ENCODE data around the gene FIGLA.

The FIGLA gene

DNA sequence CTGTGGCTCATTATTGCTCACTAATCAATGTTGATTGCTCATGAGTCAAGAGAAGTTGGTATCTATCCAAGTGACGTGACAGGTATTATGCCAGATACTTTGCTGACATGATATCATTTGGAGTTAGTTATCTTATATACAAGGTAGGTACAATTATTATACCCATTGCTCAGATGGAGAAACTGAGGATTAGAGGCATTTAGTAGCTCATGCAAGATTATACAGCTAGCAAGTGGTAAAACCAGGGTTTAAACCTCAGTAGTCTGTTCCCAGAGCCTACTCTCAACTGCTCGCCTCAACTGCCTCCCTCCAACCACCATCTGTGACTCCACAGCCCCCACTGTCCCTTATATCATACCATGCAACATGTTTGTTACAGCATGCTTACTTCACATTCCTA, 6.1 kb downstream of the FIGLA start:
- no peak overlapping the region for H2AK5ac ChIP-seq (ENCODE audit: low read length)
- no peak overlapping the region for H3K18ac ChIP-seq (ENCODE audit: low read length)
- no peak overlapping the region for H2BK15ac ChIP-seq (replicated peaks; ENCODE audit: low read depth)
- no peak overlapping the region for H2BK120ac ChIP-seq (ENCODE audit: low read depth, low read length)
- H3K4me2 ChIP-seq (ENCODE audit: low read length): no peak overlapping the region
- H3K9ac ChIP-seq (ENCODE audit: low read length): no peak overlapping the region
- WGBS (ENCODE audit: extremely low coverage, insufficient coverage, low lambda C conversion rate): no CpG with 5 or more reads among the region's 2 CpGs
- no peak overlapping the region for H4K5ac ChIP-seq (ENCODE audit: low read length)
- no peak overlapping the region for H3K23ac ChIP-seq (ENCODE audit: low read length)
- H3K27me3 ChIP-seq (ENCODE audit: insufficient read depth, low read length, poor library complexity): peaks cover 6% of the 10 kb centered on the region
- H4K8ac ChIP-seq (ENCODE audit: low read depth, low read length): no peak overlapping the region
- no peak overlapping the region for H3K56ac ChIP-seq (ENCODE audit: low read length)
- no peak overlapping the region for H3K4me3 ChIP-seq (ENCODE audit: low read length)
- H3K79me2 ChIP-seq (ENCODE audit: control insufficient read depth, insufficient read depth, low read length): no peaks in the 10 kb centered on the region
- H3K36me3 ChIP-seq (ENCODE audit: control insufficient read depth, insufficient read depth, low read length): no peaks in the 10 kb centered on the region
- H3K79me1 ChIP-seq (ENCODE audit: low read length): no peaks in the 10 kb centered on the region
- no peak overlapping the region for H3K4ac ChIP-seq (ENCODE audit: low read depth, low read length)
- no peak for DNase-seq
- no peaks in the 10 kb centered on the region for H3K4me1 ChIP-seq (ENCODE audit: control insufficient read depth, low read depth, low read length)
- H2BK5ac ChIP-seq (ENCODE audit: low read length): no peak overlapping the region
- no peak overlapping the region for H3K27ac ChIP-seq (ENCODE audit: low read depth, low read length)

DNA sequence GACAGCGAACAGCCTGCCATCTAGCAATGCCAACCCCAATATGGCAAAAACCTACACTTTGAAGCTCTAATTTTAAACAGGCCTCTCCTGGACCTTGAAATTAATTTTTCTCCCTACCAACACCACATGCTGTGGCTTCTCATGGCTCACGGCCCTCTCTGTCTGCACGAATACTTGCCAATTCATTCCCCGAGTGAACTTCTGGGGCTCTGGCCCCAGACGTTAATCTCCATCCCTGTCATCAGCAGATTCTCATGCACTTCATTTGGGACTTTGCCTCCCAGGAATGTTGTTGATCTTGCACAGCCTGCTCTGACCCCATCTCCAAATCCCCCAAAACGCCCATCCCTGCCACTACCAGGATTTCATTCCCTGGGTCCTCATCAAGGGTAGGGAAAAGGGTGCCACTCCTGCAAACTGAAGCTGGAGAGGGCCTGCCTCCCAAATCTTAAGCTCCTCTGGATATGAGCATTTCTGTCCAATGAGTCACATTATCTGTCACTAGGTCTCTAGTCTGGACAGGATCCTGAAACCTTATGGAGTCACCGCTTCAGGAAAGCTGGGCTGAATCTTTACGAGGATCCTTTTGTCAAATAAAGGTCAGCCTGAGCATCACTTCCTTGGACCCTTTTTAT, 10.4 kb downstream of the FIGLA start:
- Histone ChIP-seq H3K27me3 (ENCODE audit: insufficient read depth, low read length, poor library complexity) (no peaks in the 10 kb centered on the region), H3K27ac (ENCODE audit: low read depth, low read length) (no peak overlapping the region), H4K8ac (ENCODE audit: low read depth, low read length) (no peak overlapping the region), H3K4me2 (ENCODE audit: low read length) (no peak overlapping the region), H3K4ac (ENCODE audit: low read depth, low read length) (no peak overlapping the region), H3K23ac (ENCODE audit: low read length) (no peak overlapping the region), H3K56ac (ENCODE audit: low read length) (no peak overlapping the region), H4K5ac (ENCODE audit: low read length) (no peak overlapping the region), H3K79me2 (ENCODE audit: control insufficient read depth, insufficient read depth, low read length) (no peaks in the 10 kb centered on the region), H2BK5ac (ENCODE audit: low read length) (no peak overlapping the region), H2BK120ac (ENCODE audit: low read depth, low read length) (no peak overlapping the region), H3K9ac (ENCODE audit: low read length) (no peak overlapping the region), H3K4me1 (ENCODE audit: control insufficient read depth, low read depth, low read length) (no peaks in the 10 kb centered on the region), H2BK15ac (replicated peaks; ENCODE audit: low read depth) (no peak overlapping the region), H3K79me1 (ENCODE audit: low read length) (no peaks in the 10 kb centered on the region), H3K36me3 (ENCODE audit: control insufficient read depth, insufficient read depth, low read length) (no peaks in the 10 kb centered on the region), H3K18ac (ENCODE audit: low read length) (no peak overlapping the region), H3K4me3 (ENCODE audit: low read length) (no peak overlapping the region), H2AK5ac (ENCODE audit: low read length) (no peak overlapping the region)
- WGBS (ENCODE audit: extremely low coverage, insufficient coverage, low lambda C conversion rate): no CpG with 5 or more reads among the region's 8 CpGs
- DNase-seq: no peak

DNA sequence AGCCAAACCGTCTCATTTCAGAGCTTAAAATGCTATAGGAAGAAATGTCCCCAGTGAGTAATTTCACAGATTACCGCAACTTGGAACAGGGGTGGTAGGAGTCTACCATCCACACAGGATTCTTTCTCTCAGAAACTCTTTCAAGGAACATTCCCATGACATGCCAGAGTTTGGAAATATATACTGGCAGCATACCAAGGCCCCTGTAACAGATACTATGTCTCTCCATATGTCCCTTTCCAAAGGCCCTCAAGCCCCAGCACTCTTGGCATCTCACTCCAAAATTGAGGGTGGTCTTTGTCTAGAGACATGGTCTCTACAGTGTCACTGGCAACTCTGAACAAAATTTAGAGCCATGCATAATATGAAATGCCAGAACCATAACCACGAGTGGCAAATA, 11.0 kb downstream of the FIGLA start:
- no peak overlapping the region for H2AK5ac ChIP-seq (ENCODE audit: low read length)
- no peak overlapping the region for H3K18ac ChIP-seq (ENCODE audit: low read length)
- H3K79me2 ChIP-seq (ENCODE audit: control insufficient read depth, insufficient read depth, low read length): no peaks in the 10 kb centered on the region
- no peak overlapping the region for H3K4me3 ChIP-seq (ENCODE audit: low read length)
- H3K4me1 ChIP-seq (ENCODE audit: control insufficient read depth, low read depth, low read length): no peaks in the 10 kb centered on the region
- H4K5ac ChIP-seq (ENCODE audit: low read length): no peak overlapping the region
- no peak overlapping the region for H3K4ac ChIP-seq (ENCODE audit: low read depth, low read length)
- no peak overlapping the region for H3K4me2 ChIP-seq (ENCODE audit: low read length)
- no peak overlapping the region for H3K56ac ChIP-seq (ENCODE audit: low read length)
- no peaks in the 10 kb centered on the region for H3K79me1 ChIP-seq (ENCODE audit: low read length)
- no peak for DNase-seq
- WGBS (ENCODE audit: extremely low coverage, insufficient coverage, low lambda C conversion rate): no CpG with 5 or more reads among the region's 3 CpGs
- H3K27ac ChIP-seq (ENCODE audit: low read depth, low read length): no peak overlapping the region
- no peaks in the 10 kb centered on the region for H3K27me3 ChIP-seq (ENCODE audit: insufficient read depth, low read length, poor library complexity)
- no peaks in the 10 kb centered on the region for H3K36me3 ChIP-seq (ENCODE audit: control insufficient read depth, insufficient read depth, low read length)
- H2BK15ac ChIP-seq (replicated peaks; ENCODE audit: low read depth): no peak overlapping the region
- no peak overlapping the region for H2BK120ac ChIP-seq (ENCODE audit: low read depth, low read length)
- no peak overlapping the region for H4K8ac ChIP-seq (ENCODE audit: low read depth, low read length)
- no peak overlapping the region for H3K9ac ChIP-seq (ENCODE audit: low read length)
- H3K23ac ChIP-seq (ENCODE audit: low read length): no peak overlapping the region
- no peak overlapping the region for H2BK5ac ChIP-seq (ENCODE audit: low read length)

DNA sequence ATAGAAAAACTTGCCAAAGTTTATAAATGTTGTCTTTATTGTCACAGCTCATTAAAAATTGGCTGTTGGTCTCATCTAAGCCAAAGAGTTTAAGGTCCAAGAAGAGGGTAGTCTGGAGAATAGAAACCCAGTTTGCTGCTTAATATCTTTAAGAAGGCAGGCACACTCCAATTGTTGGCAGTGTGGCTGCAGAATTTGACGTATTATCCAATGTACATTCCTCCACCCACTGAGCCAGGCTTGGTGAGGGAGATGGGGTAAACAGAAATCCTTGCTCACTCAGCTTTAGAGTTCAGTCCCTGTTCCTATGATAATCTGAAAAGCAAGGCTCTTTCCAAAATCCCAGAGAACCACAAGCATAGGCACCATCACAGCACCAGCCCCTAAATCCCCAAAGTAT, 11.8 kb downstream of the FIGLA start:
- no peak for DNase-seq
- H3K4ac ChIP-seq (ENCODE audit: low read depth, low read length): no peak overlapping the region
- no peak overlapping the region for H3K4me3 ChIP-seq (ENCODE audit: low read length)
- no peak overlapping the region for H3K56ac ChIP-seq (ENCODE audit: low read length)
- H4K5ac ChIP-seq (ENCODE audit: low read length): no peak overlapping the region
- no peaks in the 10 kb centered on the region for H3K27me3 ChIP-seq (ENCODE audit: insufficient read depth, low read length, poor library complexity)
- H2BK120ac ChIP-seq (ENCODE audit: low read depth, low read length): no peak overlapping the region
- H3K4me1 ChIP-seq (ENCODE audit: control insufficient read depth, low read depth, low read length): no peaks in the 10 kb centered on the region
- H4K8ac ChIP-seq (ENCODE audit: low read depth, low read length): no peak overlapping the region
- no peak overlapping the region for H3K18ac ChIP-seq (ENCODE audit: low read length)
- H2BK15ac ChIP-seq (replicated peaks; ENCODE audit: low read depth): no peak overlapping the region
- no peak overlapping the region for H3K4me2 ChIP-seq (ENCODE audit: low read length)
- no peaks in the 10 kb centered on the region for H3K79me1 ChIP-seq (ENCODE audit: low read length)
- H2BK5ac ChIP-seq (ENCODE audit: low read length): no peak overlapping the region
- no peak overlapping the region for H2AK5ac ChIP-seq (ENCODE audit: low read length)
- H3K23ac ChIP-seq (ENCODE audit: low read length): no peak overlapping the region
- no peak overlapping the region for H3K27ac ChIP-seq (ENCODE audit: low read depth, low read length)
- H3K36me3 ChIP-seq (ENCODE audit: control insufficient read depth, insufficient read depth, low read length): no peaks in the 10 kb centered on the region
- WGBS (ENCODE audit: extremely low coverage, insufficient coverage, low lambda C conversion rate): no CpG with 5 or more reads among the region's 1 CpG
- H3K9ac ChIP-seq (ENCODE audit: low read length): no peak overlapping the region
- no peaks in the 10 kb centered on the region for H3K79me2 ChIP-seq (ENCODE audit: control insufficient read depth, insufficient read depth, low read length)

DNA sequence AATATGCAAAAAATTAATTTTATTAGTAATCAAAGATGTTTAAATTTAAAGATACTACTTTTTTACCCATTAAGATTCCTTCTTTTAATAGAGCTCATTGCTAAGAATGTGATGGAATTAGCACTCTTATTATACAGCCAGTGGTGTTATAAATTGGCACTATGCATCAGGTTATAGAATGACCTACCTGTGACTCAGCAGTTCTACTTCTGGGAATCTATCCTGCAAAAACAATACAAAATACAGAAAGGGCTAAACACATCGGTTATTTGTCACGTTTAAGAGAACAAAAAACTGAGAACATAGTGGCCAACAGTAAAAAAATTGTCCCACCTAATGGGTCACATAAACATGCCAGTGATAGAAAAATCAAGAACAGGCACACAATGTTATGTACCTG, 13.0 kb downstream of the FIGLA start:
- Histone ChIP-seq H2BK5ac (ENCODE audit: low read length) (no peak overlapping the region), H3K9ac (ENCODE audit: low read length) (no peak overlapping the region), H3K27ac (ENCODE audit: low read depth, low read length) (no peak overlapping the region), H2BK15ac (replicated peaks; ENCODE audit: low read depth) (no peak overlapping the region), H3K79me2 (ENCODE audit: control insufficient read depth, insufficient read depth, low read length) (no peaks in the 10 kb centered on the region), H4K8ac (ENCODE audit: low read depth, low read length) (no peak overlapping the region), H3K27me3 (ENCODE audit: insufficient read depth, low read length, poor library complexity) (no peaks in the 10 kb centered on the region), H3K36me3 (ENCODE audit: control insufficient read depth, insufficient read depth, low read length) (no peaks in the 10 kb centered on the region), H3K4me3 (ENCODE audit: low read length) (no peak overlapping the region), H3K4me1 (ENCODE audit: control insufficient read depth, low read depth, low read length) (no peaks in the 10 kb centered on the region), H2AK5ac (ENCODE audit: low read length) (no peak overlapping the region), H3K56ac (ENCODE audit: low read length) (no peak overlapping the region), H3K23ac (ENCODE audit: low read length) (no peak overlapping the region), H2BK120ac (ENCODE audit: low read depth, low read length) (no peak overlapping the region), H3K18ac (ENCODE audit: low read length) (no peak overlapping the region), H4K5ac (ENCODE audit: low read length) (no peak overlapping the region), H3K4me2 (ENCODE audit: low read length) (no peak overlapping the region), H3K79me1 (ENCODE audit: low read length) (no peaks in the 10 kb centered on the region), H3K4ac (ENCODE audit: low read depth, low read length) (no peak overlapping the region)
- WGBS (ENCODE audit: extremely low coverage, insufficient coverage, low lambda C conversion rate): no CpG with 5 or more reads among the region's 2 CpGs
- DNase-seq: no peak

DNA sequence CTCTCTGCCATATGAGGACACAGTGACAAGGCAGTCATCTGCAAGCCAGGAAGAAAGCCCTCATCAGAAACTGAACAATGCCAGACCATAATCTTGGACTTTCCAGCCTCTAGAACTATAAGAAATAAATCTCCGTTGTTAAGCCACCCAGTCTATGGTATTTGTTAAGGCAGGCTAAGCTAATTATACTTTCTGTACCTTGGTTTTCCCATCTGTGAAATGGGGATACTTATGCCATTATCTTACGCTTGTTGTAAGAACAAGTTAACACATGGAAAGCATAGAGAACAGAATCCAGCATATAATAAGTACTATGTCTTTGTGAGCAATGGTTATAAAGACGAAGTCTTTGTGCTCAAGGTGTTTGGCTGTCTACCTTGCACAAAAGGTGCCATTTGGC, 14.2 kb downstream of the FIGLA start:
- Histone ChIP-seq H3K36me3 (ENCODE audit: control insufficient read depth, insufficient read depth, low read length) (no peaks in the 10 kb centered on the region), H3K4me2 (ENCODE audit: low read length) (no peak overlapping the region), H2BK5ac (ENCODE audit: low read length) (no peak overlapping the region), H4K5ac (ENCODE audit: low read length) (no peak overlapping the region), H3K18ac (ENCODE audit: low read length) (no peak overlapping the region), H4K8ac (ENCODE audit: low read depth, low read length) (no peak overlapping the region), H3K56ac (ENCODE audit: low read length) (no peak overlapping the region), H3K4me3 (ENCODE audit: low read length) (no peak overlapping the region), H3K9ac (ENCODE audit: low read length) (no peak overlapping the region), H3K79me1 (ENCODE audit: low read length) (no peaks in the 10 kb centered on the region), H3K4me1 (ENCODE audit: control insufficient read depth, low read depth, low read length) (no peaks in the 10 kb centered on the region), H2AK5ac (ENCODE audit: low read length) (no peak overlapping the region), H3K79me2 (ENCODE audit: control insufficient read depth, insufficient read depth, low read length) (no peaks in the 10 kb centered on the region), H3K23ac (ENCODE audit: low read length) (no peak overlapping the region), H2BK120ac (ENCODE audit: low read depth, low read length) (no peak overlapping the region), H3K27ac (ENCODE audit: low read depth, low read length) (no peak overlapping the region), H3K4ac (ENCODE audit: low read depth, low read length) (no peak overlapping the region), H3K27me3 (ENCODE audit: insufficient read depth, low read length, poor library complexity) (no peaks in the 10 kb centered on the region), H2BK15ac (replicated peaks; ENCODE audit: low read depth) (no peak overlapping the region)
- WGBS (ENCODE audit: extremely low coverage, insufficient coverage, low lambda C conversion rate): no CpG with 5 or more reads among the region's 3 CpGs
- DNase-seq: no peak
